GM18498 (cell line): ENCODE data around the gene HSPG2.

Experiments
- ATAC-seq: cut with Tn5 transposase; IDR thresholded peaks from one replicate; pipeline ENCODE4 v1.9.1; 2021; ENCODE audit warnings: mild to moderate bottlenecking, moderate library complexity; ENCODE audit not compliant: unreplicated experiment

Gene HSPG2

DNA sequence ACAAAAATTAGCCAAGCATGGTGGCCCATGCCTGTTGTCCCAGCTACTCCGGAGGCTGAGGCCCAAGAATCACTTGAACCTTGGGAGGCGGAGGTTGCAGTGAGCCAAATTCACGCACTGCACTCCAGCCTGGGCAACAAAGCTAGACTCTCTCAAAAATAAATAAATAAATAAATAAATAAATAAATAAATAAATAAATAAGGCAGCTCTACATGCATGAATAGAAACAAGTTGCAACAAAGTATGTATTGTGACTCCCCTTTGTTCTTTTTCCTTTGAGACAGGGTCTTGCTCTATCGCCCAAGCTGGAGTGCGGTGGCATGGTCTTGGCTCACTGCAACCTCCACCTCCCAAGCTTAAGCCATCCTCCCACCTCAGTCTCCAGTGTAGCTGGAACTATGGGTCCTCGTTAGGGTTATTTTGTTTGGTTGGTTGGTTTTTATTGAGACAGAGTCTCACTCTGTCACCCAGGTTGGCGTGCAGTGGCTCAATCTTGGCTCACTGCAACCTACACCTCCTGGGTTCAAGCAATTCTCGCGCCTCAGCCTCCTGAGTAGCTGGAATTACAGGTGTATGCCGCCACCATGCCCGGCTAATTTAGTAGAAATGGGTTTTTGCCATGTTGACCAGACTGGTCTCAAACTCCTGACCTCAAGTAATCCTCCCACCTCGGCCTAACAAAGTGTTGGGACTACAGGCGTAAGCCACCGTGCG lies 162.1 kb downstream of the HSPG2 start:
- no peak for ATAC-seq

- peak; percentile 60 for ATAC-seq
These were observed 163.5 kb downstream of the HSPG2 start for GRCh38 chr1:21773585-21773984.
